Measurements from ENCODE around the gene GTF3C1.

DNA sequence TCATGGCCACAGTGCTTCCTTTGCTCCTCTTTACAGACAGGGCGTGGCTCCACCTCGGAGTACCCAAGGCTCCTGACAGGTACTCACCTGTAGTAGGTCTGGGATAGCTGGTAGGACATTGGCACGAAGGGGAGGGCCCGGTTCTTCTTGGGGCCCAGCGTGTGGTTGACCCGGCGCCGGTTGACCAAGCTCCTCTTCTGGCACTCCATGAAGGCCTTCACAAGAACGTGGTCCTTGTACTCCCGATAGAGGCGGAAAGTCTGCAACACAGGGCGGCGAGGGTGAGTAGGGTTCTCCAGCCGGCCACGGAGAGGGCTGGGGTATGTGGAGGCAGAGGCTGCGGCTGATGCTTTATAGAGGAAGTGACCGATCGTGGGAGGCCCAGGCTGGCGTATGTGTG, 78.1 kb downstream of the GTF3C1 start:
- TF ChIP-seq EZH2 (IDR thresholded peaks at IDR 0.05; ENCODE audit: insufficient read depth, poor library complexity, severe bottlenecking) (no peak), EZH2phosphoT487 (IDR thresholded peaks at IDR 0.05; ENCODE audit: insufficient read depth, low read depth) (no peak)
